ENCODE data around the gene CDKN1C.

The CDKN1C gene

DNA sequence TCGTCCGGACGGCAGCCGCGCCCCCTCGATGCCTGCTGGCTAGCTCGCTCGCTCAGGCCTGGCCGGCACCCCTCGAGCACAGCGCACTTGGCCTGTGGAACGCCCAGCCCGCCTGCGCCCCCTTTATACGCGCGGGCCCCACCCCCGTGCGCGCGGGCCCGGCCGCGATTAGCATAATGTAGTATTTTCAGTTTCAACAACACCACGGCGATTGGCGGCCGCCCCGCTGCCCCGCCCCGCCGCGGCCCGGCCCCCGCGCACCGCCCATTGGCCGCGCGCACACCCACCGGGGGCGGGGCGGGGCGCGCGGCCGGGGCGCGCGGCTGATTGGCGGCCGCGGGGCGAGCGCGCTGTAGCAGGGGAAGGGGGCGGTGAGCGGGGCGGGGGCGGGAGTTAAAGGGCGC is at the start of gene CDKN1C:
Gene CDKN1C (minus strand): TSS at position 98 of the 404 bp plus-strand sequence. CDS start 319 bp downstream, outside the sequence.
- DNase-seq (ENCODE audit: low read depth in 2 of 2) = peak; percentile 43 to 68

DNA sequence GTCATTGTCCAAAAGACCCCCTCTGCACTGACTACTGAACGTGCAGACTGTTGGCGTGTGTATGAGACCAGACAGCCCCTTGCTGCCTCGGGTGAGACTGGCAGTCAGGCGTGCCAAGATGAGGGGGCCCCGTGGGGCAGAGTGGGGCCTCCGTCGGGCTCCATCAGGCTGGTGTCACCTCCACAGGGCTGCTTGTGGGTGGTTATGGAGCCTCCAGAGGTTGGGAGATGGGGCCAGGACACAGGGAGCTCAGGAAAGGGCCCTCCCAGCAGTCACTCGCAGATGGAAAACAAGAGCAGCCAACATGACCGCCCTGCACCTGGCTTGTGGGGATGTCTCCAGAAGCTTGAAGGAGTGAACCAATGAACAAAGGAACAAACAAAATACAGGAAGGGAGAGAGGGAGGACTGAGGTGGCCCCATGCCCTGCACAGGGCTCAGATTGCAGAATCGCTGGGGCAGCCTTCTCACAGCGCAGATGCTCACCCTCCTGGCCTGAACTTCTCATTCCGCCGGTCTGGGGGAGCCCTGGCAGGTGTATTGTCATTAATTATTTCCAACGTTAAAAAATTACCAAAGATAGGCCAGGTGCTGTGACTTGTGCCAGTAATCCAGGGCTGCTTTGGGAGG is 49.1 kb upstream of the CDKN1C start:
- no peak for DNase-seq (ENCODE audit: low read depth in 2 of 2)

DNA sequence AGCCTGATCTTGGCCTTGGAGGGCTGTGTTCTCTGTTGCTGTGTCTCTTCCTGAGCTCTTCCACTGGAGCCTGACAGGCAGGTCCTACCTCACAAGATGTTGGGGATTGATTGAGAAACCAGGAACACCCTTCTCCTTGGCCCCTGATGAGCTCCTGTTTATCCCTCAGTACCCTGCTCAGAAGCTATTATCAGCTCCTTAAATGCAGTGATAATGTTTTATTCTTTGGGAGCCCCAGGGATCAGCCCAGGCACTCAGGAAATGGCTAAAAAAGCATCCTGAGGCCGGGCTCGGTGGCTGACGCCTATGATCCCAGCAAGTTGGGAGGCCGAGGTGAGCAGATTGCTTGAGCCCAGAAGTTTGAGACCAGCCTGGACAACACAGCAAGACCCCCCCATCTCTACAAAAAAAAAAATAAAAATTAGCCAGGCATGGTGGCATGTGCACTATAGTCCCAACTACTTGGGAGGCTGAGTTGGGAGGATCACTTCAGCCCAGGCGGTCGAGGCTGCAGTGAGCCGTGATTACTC is 48.5 kb upstream of the CDKN1C start:
- no peak for DNase-seq (ENCODE audit: low read depth in 2 of 2)

DNA sequence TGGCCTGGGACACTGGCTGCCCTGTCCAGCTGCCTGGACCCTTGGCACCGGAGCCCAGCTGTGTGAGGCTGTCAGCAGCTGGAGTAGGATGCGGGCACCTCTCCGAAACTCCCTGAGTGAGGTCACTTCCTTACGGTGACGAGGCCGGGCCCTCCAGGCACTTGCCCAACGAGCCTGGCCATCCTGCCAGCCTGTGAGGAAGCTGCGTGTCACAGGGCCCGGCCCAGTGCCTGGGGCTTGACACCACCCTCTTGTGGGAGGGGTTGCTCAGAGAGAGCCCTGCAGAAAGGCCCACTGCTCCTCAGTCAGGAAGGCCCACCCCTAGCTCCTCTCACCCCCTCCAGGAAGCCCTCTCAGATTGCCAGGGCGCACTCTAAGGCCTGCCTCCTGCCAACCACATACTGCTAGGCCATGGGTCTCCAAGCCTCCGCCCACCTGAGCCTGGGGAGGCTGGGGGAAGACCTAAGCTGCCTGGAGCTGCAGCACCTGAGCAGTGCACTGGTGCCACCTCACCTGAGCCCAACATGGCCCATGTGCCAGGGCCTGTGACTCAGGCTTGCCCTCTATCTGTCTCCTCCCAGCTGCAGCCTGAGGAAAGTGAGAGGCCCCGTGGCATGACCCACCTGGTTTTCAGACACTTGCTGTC is 47.9 kb upstream of the CDKN1C start:
- peak; percentile 43 to 45 for DNase-seq (ENCODE audit: low read depth in 2 of 2)

DNA sequence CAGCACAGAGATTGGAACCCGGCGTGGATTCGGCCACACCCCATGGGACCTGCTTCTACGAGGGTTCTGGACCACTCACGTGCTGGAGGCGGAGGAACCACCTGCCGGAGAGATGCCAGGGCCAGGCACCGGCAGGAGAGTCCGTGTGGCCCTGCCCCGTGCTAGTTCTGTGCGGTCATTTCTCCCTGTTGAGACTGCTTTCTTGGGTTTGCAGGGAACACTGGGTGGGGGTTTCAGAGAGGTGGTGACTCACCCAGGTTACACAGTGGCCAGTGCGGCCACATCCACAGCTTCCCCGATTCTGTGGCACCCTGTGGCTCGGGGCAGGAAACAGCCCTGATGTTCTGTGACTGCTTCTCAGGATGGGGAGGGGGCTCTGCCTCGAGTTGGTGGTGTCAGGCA is 47.3 kb upstream of the CDKN1C start:
- DNase-seq (ENCODE audit: low read depth in 2 of 2) = no peak

DNA sequence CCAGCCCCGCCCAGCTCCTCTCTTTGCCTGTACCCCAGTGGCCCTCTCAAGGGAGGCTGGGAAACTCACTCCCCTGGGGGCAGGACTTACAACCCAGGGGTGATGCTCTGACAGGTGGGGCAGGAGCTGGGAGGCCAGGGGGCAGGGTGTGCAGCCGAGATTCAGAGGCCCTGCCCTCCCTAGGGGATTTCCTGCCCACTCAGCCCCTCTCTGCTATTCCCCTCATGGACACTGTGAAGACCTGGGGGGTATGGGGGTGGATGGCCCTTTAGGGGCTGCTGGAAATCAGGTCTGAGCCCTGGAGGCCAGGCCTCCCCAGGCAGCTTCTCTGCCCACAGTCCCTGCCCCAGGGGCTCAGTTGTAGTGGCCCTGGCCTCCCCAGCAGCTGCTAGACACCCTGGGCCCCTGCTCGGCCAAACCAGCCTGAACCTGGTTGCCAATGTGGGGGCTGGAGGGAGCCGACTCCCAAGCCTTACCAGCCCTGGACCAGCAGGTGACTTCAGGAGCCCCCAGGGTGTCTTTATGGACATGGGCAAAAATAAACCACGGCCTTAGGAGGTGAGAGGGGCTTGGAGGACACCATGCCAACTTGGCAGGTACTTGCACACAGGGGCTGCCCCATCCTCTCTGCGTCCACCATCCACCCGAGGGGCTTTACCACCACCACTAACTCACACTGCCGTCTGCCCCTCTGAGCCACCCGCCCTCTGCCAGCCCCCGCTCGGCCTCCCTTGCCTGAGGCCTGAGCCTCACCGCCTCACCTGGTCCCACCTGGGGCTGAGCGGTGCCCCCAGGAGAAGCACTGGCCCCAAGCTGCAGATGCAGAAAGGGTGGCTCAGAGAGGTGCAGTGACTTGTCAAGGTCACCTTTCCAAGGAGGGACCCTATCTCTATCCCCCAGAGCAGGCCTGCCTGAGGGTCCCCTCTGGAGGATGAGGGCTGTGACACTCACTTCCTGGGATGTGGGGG is 46.5 kb upstream of the CDKN1C start:
- DNase-seq (ENCODE audit: low read depth in 2 of 2) = no peak

DNA sequence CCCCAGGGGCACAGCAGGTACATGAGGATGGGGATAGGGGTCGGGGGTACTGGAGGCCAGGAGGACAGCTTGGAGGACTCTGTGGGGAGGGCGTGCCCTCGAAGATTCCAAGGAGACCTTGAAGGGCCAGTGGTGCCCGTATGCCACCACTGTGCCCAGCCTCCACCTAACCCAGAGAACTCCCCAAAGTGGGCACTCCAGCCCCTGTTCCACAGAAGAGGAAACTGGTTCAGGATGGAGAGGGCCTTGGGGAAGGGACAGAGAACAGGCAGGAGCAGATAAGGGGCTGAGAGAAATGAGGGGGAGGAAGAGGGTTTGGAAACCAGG is 45.8 kb upstream of the CDKN1C start:
- no peak for DNase-seq (ENCODE audit: low read depth in 2 of 2)

DNA sequence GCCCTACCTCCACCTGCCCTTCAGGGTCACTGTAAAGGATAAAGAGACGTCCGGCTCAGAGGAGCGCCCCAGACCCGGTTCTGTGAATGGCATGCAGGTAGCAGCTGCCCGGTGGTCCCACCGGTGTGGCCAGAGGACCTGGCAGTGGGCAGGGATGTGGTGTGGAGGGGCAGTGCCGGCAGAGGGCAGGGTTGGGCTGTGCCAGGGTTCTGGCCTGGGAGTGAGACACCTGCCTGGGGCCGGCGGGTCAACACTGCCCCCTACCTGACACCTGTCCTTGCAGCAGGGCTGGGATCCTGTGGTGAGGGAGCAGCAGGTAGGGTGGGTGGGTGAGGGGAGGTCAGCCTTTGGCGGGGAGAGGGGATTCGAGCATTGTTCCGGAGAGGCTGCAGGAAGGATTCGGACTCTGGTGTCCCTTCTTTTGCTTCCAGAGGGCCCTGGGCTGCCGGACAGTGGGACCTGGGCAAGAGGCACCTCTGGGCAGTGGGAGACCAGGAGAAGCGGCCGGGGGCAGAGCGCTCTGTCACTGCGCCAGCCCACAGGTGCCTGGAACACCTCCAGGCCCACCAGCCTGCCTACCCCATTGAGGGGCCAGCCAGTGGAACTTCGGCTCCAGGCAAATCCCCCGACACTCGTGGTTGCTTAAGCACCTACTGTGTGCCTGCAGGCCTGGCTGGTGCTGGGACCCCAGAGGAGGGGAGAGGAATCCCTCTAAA is 45.3 kb upstream of the CDKN1C start:
- peak in 1 of 2 donors; percentile 47 for DNase-seq (ENCODE audit: low read depth in 2 of 2)

DNA sequence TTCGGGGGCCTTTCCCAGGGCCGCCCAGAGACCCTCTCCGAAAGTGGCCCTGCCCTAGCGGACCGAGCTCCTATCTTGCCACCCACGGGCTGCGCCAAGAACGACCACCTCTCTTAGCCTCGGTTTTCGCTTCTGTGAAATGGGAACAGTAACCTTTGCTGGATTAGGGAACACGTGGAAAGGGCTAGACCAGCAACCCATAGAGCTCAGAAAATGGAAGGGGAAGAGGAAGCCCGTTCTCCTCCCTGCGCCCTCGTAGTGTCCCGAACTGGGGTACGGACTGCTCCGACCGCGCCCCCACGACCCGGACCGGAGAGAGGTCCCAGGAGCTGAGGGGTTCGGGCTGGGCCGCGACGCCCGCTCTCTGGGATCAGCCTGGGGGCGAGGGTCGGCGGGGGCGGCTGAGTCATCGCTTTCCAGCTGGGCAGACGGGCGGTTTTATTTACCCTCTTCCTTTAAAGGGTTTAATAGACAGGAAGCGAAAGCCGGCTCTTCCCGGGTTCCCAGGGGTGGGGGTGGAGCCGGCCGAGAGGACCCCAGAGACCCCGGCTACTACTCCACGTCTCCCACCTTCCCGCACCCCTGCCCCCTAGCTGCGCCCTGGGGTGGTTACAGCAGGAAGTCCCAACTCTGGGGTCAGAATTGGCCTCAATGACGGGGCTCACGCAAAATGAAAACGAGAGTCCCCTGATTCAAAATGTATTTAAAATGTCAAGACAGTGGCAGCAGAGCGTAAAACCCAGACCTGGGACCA is 44.6 kb upstream of the CDKN1C start:
- DNase-seq (ENCODE audit: low read depth in 2 of 2) = peak in 1 of 2 donors; percentile 31

DNA sequence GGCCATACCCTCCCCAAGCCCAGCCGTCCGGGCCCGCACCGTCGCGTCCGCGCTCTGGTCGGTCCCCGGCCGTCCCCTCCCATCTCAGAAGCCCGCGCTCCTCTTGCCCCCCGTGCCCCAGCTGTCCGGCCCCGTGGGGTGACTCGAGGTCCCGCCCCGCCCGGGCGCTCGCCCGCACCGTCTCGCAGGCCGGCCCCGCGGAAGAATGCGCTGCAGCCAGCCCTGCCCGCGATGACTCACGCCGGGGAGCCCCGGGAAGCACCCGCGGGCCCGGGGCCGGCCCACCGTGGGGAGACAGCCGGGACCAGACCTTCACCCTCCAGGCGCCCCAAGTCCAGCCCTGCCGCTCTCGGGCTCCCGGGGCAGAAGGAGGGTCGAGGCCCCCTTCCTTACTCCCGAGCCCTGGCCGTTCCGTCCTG is 44.0 kb upstream of the CDKN1C start:
- peak in 1 of 2 donors; percentile 35 for DNase-seq (ENCODE audit: low read depth in 2 of 2)

DNA sequence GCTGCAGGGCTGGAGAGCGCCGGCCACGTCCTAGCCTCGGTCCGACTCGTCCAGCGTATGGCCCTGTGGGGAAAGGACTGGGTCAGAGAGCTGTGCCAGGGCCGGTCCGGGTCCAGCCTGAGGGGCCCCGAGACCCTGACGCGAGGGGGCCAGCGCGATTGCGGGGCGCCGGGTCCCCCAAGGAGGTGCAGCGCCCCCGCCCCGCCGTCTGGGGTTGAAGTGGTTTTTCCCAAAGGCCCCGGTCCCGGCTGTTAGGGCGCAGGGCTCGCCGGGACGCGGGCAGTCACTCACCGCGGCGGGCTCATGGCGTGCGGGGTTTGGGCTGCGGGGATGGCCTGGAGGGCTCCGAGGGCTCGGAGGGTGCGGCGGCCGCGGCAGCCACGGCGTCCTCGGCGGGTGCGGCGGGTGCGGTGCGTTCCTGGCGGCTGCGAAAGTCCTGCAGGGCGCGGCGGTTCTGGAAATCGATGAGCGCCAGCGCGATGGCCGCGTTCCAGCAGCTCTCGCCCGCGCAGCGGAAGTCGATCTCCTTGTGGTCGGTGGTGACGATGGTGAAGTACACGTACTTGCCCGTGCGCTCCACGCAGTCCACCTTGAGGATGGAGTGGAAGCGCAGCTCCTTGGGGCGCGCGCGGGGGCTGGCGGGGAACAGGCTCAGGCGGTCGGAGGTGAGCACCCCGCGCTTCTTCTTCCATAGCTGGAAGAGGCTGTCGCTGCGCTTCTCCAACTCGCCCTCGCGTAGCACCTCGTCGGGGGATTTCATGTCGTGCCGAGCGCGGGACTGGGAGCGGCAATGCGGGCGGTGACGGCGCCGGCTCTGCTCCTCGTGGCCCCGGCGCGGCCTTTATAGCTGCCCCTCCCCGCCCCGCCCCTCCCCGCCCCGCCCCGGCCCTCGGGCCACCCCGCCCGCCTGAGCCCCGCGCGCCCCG is 43.3 kb upstream of the CDKN1C start, which contains the start of gene PHLDA2:
Gene PHLDA2 (minus strand): TSS at position 816 of the 926 bp plus-strand sequence. CDS start 56 bp downstream, at position 760.
- DNase-seq (ENCODE audit: low read depth in 2 of 2) = peak; percentile 34 to 49

DNA sequence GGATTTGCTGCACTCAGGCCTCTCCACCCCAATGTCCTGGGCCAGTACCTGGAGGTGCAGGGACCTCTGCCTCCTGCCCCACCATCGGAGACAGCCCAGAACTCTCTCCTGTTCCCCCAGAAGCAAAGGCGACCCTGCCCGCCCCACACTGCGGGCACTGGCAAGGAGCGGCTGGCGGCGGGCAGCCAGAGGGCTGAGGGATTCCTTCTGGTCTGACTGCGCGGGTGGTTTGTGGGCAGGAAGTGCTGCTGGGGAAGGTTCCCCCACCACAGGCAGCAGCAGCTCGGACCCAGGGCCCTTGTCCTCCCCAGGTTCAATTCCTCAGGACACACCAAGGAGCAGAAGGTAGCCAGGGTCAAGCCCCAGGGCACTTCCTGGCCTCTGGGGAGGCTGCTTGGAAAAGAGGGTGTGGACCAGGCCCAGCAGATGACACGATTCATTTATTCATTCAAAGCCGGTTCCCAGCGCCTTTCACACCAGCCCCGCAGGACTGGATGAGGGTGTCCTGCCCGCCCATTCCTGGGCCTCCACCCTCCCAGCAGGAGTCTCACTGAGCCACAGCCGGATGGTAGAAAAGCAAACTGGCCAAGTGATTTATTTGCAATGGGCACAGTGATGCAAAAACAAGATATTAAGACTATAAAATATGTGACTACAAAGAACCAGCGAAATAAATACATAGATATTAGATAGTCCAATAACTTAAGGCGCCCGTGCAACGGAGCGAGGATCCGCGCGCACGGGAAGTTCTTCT is 42.5 kb upstream of the CDKN1C start:
- DNase-seq (ENCODE audit: low read depth in 2 of 2) = no peak

DNA sequence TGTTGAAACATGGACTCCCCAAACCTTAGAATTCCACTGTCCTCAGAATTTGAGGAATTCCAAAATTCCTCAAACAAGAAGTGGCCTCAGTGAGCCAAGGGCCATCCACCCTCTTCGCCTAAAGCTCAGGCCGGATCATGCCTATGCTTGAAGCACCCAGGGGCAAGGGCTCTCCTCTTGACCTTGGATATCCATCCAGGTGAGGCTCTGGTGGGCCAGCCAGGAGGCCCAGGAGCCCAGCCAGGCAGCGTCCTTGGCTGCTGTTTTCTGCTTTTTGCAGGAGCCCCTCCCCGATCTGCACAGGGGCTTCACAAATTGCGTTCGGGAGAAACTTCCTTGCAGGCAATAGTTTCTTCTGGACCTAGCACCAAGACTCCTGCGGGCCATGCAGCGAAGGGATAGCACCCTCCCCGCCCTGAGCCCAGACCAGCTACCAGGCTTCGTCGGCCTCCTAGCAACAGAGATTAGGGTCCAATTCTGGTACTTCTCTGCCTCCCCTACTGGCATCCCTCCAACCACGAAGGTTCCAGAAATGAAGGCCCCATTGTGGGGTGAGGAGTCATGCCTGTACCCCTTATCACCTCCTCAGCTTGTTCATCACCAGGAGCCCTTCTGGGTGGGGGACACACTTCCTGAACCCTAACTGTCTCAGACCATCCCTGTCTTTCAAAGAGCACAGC is 41.7 kb upstream of the CDKN1C start:
- DNase-seq (ENCODE audit: low read depth in 2 of 2) = no peak

DNA sequence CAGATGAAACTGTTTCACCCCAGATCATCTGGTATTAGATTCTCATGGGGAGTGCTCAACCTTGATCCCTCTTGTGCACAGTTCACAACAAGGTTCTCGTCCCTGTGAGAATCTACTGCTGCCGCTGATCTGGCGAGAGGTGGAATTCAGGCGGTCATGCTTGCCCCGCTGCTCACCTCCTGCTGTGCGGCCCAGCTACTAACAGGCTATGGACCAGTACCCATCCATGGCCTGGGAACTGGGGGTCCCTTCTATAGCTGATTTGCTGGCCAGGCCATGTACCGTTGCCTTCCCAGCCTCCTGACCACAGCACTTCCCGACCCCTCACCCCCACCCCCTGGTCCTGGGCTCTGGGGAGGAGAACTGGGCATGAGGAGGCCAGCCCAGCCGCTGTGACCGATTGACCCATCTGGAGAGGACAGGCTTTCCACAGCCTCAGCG is 41.1 kb upstream of the CDKN1C start:
- DNase-seq (ENCODE audit: low read depth in 2 of 2) = no peak

DNA sequence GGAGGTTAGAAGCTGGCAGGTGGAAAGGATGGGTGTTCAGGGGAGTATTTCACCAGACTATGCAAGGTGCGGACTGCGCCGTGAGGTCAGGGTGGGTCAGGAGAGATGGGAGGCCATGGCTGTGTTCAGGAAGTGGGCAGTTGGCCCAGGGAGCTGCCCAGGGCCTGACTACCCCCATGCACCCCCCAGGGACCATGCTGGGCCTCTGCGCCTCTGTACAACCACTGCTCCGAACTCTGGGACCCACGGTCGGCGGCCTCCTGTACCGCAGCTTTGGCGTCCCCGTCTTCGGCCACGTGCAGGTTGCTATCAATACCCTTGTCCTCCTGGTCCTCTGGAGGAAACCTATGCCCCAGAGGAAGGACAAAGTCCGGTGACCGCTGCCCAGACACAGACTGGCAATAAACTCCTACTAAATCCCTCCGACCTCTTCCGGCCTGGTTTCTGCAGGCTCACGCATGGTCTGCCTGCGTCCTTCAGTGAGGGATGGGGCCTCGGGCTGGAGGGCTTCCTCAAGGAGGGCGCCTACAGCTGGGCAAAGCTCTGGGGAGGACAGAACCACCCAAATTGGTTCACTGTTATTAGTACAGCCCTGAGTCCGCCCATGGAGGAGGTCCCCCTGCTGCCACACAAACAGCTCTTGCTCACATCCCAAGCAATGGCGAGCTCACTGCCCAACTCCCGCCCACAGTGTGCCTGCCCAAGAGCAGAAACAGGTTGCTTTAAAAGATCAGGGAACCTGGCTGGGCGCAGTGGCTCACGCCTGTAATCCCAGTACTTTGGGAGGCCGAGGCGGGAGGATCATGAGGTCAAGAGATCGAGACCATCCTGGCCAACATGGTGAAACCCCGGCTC is 39.5 kb upstream of the CDKN1C start:
- DNase-seq (ENCODE audit: low read depth in 2 of 2) = no peak

DNA sequence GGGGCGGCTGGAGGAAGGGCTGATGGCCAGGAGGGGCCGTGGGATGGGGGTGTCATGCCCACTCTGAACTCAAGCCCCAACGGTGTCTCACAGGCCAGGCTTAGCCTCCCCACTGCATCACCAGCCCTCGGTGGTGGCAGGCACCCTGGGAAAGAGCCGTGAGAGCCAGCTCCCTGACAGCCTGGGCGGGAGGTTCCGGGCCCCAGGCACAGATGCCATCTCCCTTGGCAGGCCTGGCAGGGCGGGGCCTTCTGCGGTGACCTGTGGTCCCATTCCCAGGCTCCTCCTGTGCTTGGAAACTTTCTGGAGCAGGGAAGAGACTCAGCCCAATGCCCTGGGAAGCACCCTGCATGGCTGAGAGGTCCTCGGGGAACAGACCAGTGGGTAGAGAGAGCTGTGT is 38.8 kb upstream of the CDKN1C start:
- DNase-seq (ENCODE audit: low read depth in 2 of 2) = no peak
